Liver (tissue), 9 donors: ENCODE results near the gene BHLHE23. TPM values are rescaled to one million over a fixed set of nuclear protein-coding genes. Genes with fewer than 3 reads are reported as not detected.

Experiments
- DNase-seq: peaks from one replicate; pipeline ENCODE4 v3.0.0-alpha.2; 2017; ENCODE audit warnings: low spot score
- H3K27ac ChIP-seq, 2 donors: one replicate each; pipeline ENCODE4 v1.7.0; 2013; ENCODE audit warnings: inconsistent platforms in 2 of 2, low read length in 2 of 2, control low read depth in 1 of 2, low read depth in 1 of 2, mild to moderate bottlenecking in 1 of 2
- H3K27me3 ChIP-seq, 4 donors: one replicate each; pipeline versions ENCODE4 v1.6.1 to v1.7.0; 2013; ENCODE audit warnings: low read length in 3 of 4, inconsistent platforms in 1 of 4, mild to moderate bottlenecking in 1 of 4, moderate library complexity in 1 of 4; ENCODE audit not compliant: control insufficient read depth in 4 of 4, insufficient read depth in 4 of 4
- H3K36me3 ChIP-seq, 4 donors: one replicate each; pipeline versions ENCODE4 v1.6.1 to v1.7.0; 2013; ENCODE audit warnings: low read length in 3 of 4, mild to moderate bottlenecking in 3 of 4, low read depth in 1 of 4, moderate library complexity in 1 of 4; ENCODE audit not compliant: control insufficient read depth in 4 of 4, insufficient read depth in 3 of 4
- H3K4me1 ChIP-seq, 4 donors: one replicate each; pipeline versions ENCODE4 v1.6.1 to v1.7.0; 2013; ENCODE audit warnings: low read length in 3 of 4, mild to moderate bottlenecking in 3 of 4, moderate library complexity in 1 of 4; ENCODE audit not compliant: control insufficient read depth in 4 of 4, insufficient read depth in 4 of 4
- H3K4me3 ChIP-seq, 3 donors: one replicate each; pipeline versions ENCODE4 v1.6.1 to v1.7.0; 2013; ENCODE audit warnings: low read length in 3 of 3, control low read depth in 1 of 3, low read depth in 1 of 3, mild to moderate bottlenecking in 1 of 3
- H3K9ac ChIP-seq, 2 donors: one replicate each; pipeline ENCODE4 v1.7.0; 2013; ENCODE audit warnings: low read length in 2 of 2, mild to moderate bottlenecking in 2 of 2, moderate library complexity in 2 of 2, control low read depth in 1 of 2, low read depth in 1 of 2
- H3K9me3 ChIP-seq, 4 donors: one replicate each; pipeline versions ENCODE4 v1.6.1 to v1.7.0; 2013; ENCODE audit warnings: low read length in 3 of 4; ENCODE audit not compliant: control insufficient read depth in 4 of 4
- ATF3 ChIP-seq: IDR thresholded peaks from 2 replicates; pipeline ENCODE4 v1.6.1; 2016; ENCODE audit warnings: antibody characterized with exemption
- CTCF ChIP-seq: fragments of 150-350 bp; IDR thresholded peaks from 2 replicates; pipeline ENCODE4 v1.5.1; 2017; ENCODE audit warnings: improper control_type of control experiment, low read depth, low read length; ENCODE audit not compliant: missing input control
- FOXA2 ChIP-seq: IDR thresholded peaks from 2 replicates; pipeline ENCODE4 v1.6.1; 2016; ENCODE audit warnings: antibody characterized with exemption
- GABPA ChIP-seq, 2 donors: IDR thresholded peaks in 1 of 2; conservative IDR thresholded peaks in 1 of 2; 2 replicates each; pipeline ENCODE4 v1.6.1; 2016; ENCODE audit warnings: antibody characterized with exemption in 2 of 2, mild to moderate bottlenecking in 1 of 2, moderate library complexity in 1 of 2
- HNF4A ChIP-seq, 2 donors: conservative IDR thresholded peaks; 2 replicates each; pipeline ENCODE4 v1.6.1; 2016; ENCODE audit warnings: antibody characterized with exemption in 2 of 2, mild to moderate bottlenecking in 2 of 2
- JUND ChIP-seq, 2 donors: IDR thresholded peaks; 2 replicates each; pipeline ENCODE4 v1.6.1; 2016; ENCODE audit warnings: antibody characterized with exemption in 2 of 2
- MAX ChIP-seq: IDR thresholded peaks from 2 replicates; pipeline ENCODE4 v1.6.1; 2016; ENCODE audit warnings: antibody characterized with exemption
- NR2F2 ChIP-seq: IDR thresholded peaks from 2 replicates; pipeline ENCODE4 v1.6.1; 2016; ENCODE audit warnings: antibody characterized with exemption
- RAD21 ChIP-seq, 2 donors: IDR thresholded peaks; 2 replicates each; pipeline ENCODE4 v1.6.1; 2016; ENCODE audit warnings: antibody characterized with exemption in 2 of 2, mild to moderate bottlenecking in 2 of 2
- REST ChIP-seq: IDR thresholded peaks from 2 replicates; pipeline ENCODE4 v1.6.1; 2016; ENCODE audit warnings: antibody characterized with exemption, mild to moderate bottlenecking
- RXRA ChIP-seq, 2 donors: IDR thresholded peaks; 2 replicates each; pipeline ENCODE4 v1.6.1; 2017 to 2018; ENCODE audit warnings: antibody characterized with exemption in 2 of 2, mild to moderate bottlenecking in 1 of 2
- SP1 ChIP-seq: IDR thresholded peaks from 2 replicates; pipeline ENCODE4 v1.6.1; 2018; ENCODE audit warnings: antibody characterized with exemption, mild to moderate bottlenecking
- TAF1 ChIP-seq: conservative IDR thresholded peaks from 2 replicates; pipeline ENCODE4 v1.6.1; 2016; ENCODE audit warnings: antibody characterized with exemption, mild to moderate bottlenecking
- YY1 ChIP-seq: IDR thresholded peaks from 2 replicates; pipeline ENCODE4 v1.6.1; 2016; ENCODE audit warnings: antibody characterized with exemption, mild to moderate bottlenecking
- ZBTB33 ChIP-seq: IDR thresholded peaks from 2 replicates; pipeline ENCODE4 v1.6.1; 2016; ENCODE audit warnings: antibody characterized with exemption
- WGBS: extraction: QIAGEN DNeasy Blood & Tissue Kit; methylation state at CpG from one replicate; pipeline ENCODE4 v1.1.7; 2013; 5-methylcytosine and 5-hydroxymethylcytosine counted together
- polyA plus RNA-seq, 2 donors: library from polyadenylated mRNA; stranded (reverse) in 1 of 2; unstranded in 1 of 2; fragments of 200-250 nt in 1 of 2; fragments of >200 nt in 1 of 2; fragmentation: Nextera tagmentation in 1 of 2; extraction: Ambion mirVana in 1 of 2; gene quantifications; one replicate each; pipeline versions ENCODE4 v1.2.1 to v1.2.3, GENCODE V29; 2013 to 2015
- total RNA-seq, 2 donors: library from RNA; depleted of rRNA; stranded (reverse); fragments of >200 nt; gene quantifications; one replicate each; pipeline ENCODE4 v1.2.3, GENCODE V29; 2014
- donor health status: healthy.
- donor health status: healthy.
- donor health status: healthy.
- donor health status: healthy.
- donor health status: healthy.

Gene BHLHE23
- total and polyA plus RNA-seq, 4 donors: not detected

DNA sequence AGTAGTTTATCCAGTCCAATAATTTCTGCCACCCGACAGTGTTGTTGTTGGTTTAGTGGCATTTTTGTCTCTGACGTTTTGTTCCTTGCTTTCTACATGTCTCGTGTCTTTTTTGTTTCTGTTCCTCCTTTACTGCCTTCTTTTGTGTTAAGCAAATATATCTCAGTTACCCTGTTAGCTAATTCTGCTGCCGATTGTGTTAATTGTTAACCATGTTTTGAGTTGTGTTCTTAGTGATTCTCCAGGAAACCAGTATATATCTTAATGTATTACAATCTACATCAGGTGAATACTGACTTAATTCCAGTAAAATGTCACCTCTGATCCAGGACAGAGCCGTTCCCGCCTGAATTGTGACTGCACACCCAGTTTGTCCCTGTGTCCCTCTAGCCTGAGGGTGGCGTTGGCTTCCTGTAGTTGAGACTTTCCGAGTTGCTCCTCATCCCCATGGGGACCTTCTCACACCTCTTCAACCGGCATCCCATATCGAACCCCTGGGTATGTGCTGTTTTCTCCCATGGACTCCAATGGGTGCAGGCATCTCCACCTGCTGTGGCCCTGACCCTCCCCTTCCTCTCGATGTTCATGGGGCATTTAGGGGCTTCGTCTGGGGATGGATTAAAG, 35.8 kb upstream of the BHLHE23 start (continued):
- TF ChIP-seq CTCF: no peak
- TF ChIP-seq FOXA2: no peak
- TF ChIP-seq GABPA (IDR thresholded peaks at IDR 0.05 in 1 of 2, conservative IDR thresholded peaks at IDR 0.05 in 1 of 2): no peak
- no peak for TF ChIP-seq YY1

GRCh38 chr20:63041776-63042175, 35.0 kb upstream of the BHLHE23 start:
- Histone ChIP-seq H3K27ac (no peak overlapping the region), H3K4me3 (no peak overlapping the region), H3K27me3 (peaks cover 0 to 13% (median 2%) of the 10 kb centered on the region in 4 donors), H3K9me3 (peaks cover 0 to 3% (median 0%) of the 10 kb centered on the region in 4 donors), H3K4me1 (no peaks in the 10 kb centered on the region), H3K36me3 (no peaks in the 10 kb centered on the region), H3K9ac (no peak overlapping the region)
- DNase-seq: no peak
- WGBS: 75% methylated on average over 7 of the region's 7 CpGs
- TF ChIP-seq NR2F2 (no peak), FOXA2 (no peak), YY1 (no peak), RXRA (IDR thresholded peaks at IDR 0.05) (no peak), ZBTB33 (no peak), SP1 (no peak)

DNA sequence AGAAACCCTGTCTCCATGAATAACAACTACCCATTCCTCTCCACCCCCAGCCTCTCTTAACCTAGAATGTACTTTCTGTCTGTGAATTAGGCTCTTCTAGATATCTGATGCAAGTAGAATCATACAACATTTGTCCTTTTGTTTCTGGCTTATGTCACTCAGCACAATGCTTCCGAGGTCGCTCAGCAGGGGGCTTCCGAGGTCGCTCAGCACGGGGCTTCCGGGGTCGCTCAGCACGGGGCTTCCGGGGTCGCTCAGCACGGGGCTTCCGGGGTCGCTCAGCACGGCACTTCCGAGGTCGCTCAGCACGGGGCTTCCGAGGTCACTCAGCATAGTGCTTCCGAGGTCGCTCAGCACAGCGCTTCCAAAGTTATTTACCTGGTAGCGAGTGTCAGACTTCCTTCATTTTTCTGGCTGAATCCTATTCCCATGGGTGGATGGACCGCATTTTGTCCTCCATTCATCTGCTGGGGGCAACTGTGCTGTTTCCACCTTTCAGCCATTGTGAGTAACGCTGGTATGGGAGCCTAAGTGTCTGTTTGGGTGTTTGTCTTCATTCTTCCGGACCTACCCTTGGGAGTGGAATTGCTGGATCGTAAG, 31.0 kb upstream of the BHLHE23 start:
- Histone ChIP-seq H3K27me3 (peaks cover 0 to 15% (median under 1%) of the 10 kb centered on the region in 4 donors), H3K27ac (no peak overlapping the region), H3K4me3 (no peak overlapping the region), H3K9ac (no peak overlapping the region), H3K4me1 (peaks cover 0 to 3% (median 0%) of the 10 kb centered on the region in 4 donors), H3K9me3 (peaks cover 0 to 3% (median 0%) of the 10 kb centered on the region in 4 donors), H3K36me3 (no peaks in the 10 kb centered on the region)
- no peak for DNase-seq
- 66% methylated on average over 26 of the region's 26 CpGs for whole genome bisulfite sequencing
- TF ChIP-seq HNF4A (conservative IDR thresholded peaks at IDR 0.05) (no peak), YY1 (no peak), SP1 (no peak), ATF3 (no peak), TAF1 (no peak), ZBTB33 (no peak), REST (no peak), RAD21 (IDR thresholded peaks at IDR 0.05) (no peak), JUND (IDR thresholded peaks at IDR 0.05) (no peak), CTCF (no peak), MAX (no peak), FOXA2 (no peak), GABPA (IDR thresholded peaks at IDR 0.05 in 1 of 2, conservative IDR thresholded peaks at IDR 0.05 in 1 of 2) (no peak), NR2F2 (no peak)
